ENCODE data around the gene KLK4. TPM values are rescaled to one million over a fixed set of nuclear protein-coding genes. Genes with fewer than 3 reads are reported as not detected.

KLK4 gene
- total RNA-seq, 1 donor = 0.21 TPM

GRCh38 chr19:50875795-50876422 lies 35.3 kb downstream of the KLK4 start:
- Histone ChIP-seq H3K4me1 (ENCODE audit: insufficient read depth, low read length) (no peaks in the 10 kb centered on the region), H3K9me3 (ENCODE audit: low read depth, low read length) (no peaks in the 10 kb centered on the region), H3K4me3 (ENCODE audit: low read length) (no peak overlapping the region), H3K27me3 (ENCODE audit: insufficient read depth, low read length) (peaks cover 4% of the 10 kb centered on the region)

- Histone ChIP-seq H3K4me1 (ENCODE audit: insufficient read depth, low read length) (no peaks in the 10 kb centered on the region), H3K4me3 (ENCODE audit: low read length) (no peak overlapping the region), H3K9me3 (ENCODE audit: low read depth, low read length) (no peaks in the 10 kb centered on the region), H3K27me3 (ENCODE audit: insufficient read depth, low read length) (no peaks in the 10 kb centered on the region)
Measured at GRCh38 chr19:50874211-50874610, 37.0 kb downstream of the KLK4 start.

- H3K9me3 ChIP-seq (ENCODE audit: low read depth, low read length) = no peaks in the 10 kb centered on the region
- H3K27me3 ChIP-seq (ENCODE audit: insufficient read depth, low read length) = no peaks in the 10 kb centered on the region
- no peak within 1 kb of the TSS for H3K4me3 ChIP-seq (ENCODE audit: low read length)
- H3K4me1 ChIP-seq (ENCODE audit: insufficient read depth, low read length) = no peaks in the 10 kb centered on the region
Measured at GRCh38 chr19:50873056-50873455, 38.1 kb downstream of the KLK4 start, which contains the start of gene KLK2. Gene KLK2 (plus strand): TSS chr19:50873439. CDS start chr19:50873474, 35 bp downstream.

- Histone ChIP-seq H3K9me3 (ENCODE audit: low read depth, low read length) (no peaks in the 10 kb centered on the region), H3K4me3 (ENCODE audit: low read length) (no peak overlapping the region), H3K27me3 (ENCODE audit: insufficient read depth, low read length) (no peaks in the 10 kb centered on the region), H3K4me1 (ENCODE audit: insufficient read depth, low read length) (no peaks in the 10 kb centered on the region)
Measured at GRCh38 chr19:50870417-50871089, 40.6 kb downstream of the KLK4 start.

GRCh38 chr19:50869479-50869878 lies 41.7 kb downstream of the KLK4 start:
- Histone ChIP-seq H3K4me1 (ENCODE audit: insufficient read depth, low read length) (no peaks in the 10 kb centered on the region), H3K27me3 (ENCODE audit: insufficient read depth, low read length) (no peaks in the 10 kb centered on the region), H3K4me3 (ENCODE audit: low read length) (no peak overlapping the region), H3K9me3 (ENCODE audit: low read depth, low read length) (no peaks in the 10 kb centered on the region)

GRCh38 chr19:50861496-50862286 lies 49.5 kb downstream of the KLK4 start:
- peaks cover 6% of the 10 kb centered on the region for H3K27me3 ChIP-seq (ENCODE audit: insufficient read depth, low read length)
- H3K9me3 ChIP-seq (ENCODE audit: low read depth, low read length) = no peaks in the 10 kb centered on the region
- H3K4me3 ChIP-seq (ENCODE audit: low read length) = no peak overlapping the region
- H3K4me1 ChIP-seq (ENCODE audit: insufficient read depth, low read length) = no peaks in the 10 kb centered on the region

- peaks cover 6% of the 10 kb centered on the region for H3K27me3 ChIP-seq (ENCODE audit: insufficient read depth, low read length)
- no peaks in the 10 kb centered on the region for H3K9me3 ChIP-seq (ENCODE audit: low read depth, low read length)
- no peaks in the 10 kb centered on the region for H3K4me1 ChIP-seq (ENCODE audit: insufficient read depth, low read length)
- no peak overlapping the region for H3K4me3 ChIP-seq (ENCODE audit: low read length)
Measured at GRCh38 chr19:50861010-50861409, 50.2 kb downstream of the KLK4 start.

GRCh38 chr19:50859849-50860248 lies 51.3 kb downstream of the KLK4 start:
- Histone ChIP-seq H3K4me3 (ENCODE audit: low read length) (no peak overlapping the region), H3K9me3 (ENCODE audit: low read depth, low read length) (no peaks in the 10 kb centered on the region), H3K4me1 (ENCODE audit: insufficient read depth, low read length) (no peaks in the 10 kb centered on the region), H3K27me3 (ENCODE audit: insufficient read depth, low read length) (peaks cover 6% of the 10 kb centered on the region)

- Histone ChIP-seq H3K27me3 (ENCODE audit: insufficient read depth, low read length) (peaks cover 6% of the 10 kb centered on the region), H3K9me3 (ENCODE audit: low read depth, low read length) (no peaks in the 10 kb centered on the region)
Measured at GRCh38 chr19:50858886-50859285, 52.3 kb downstream of the KLK4 start.

GRCh38 chr19:50857366-50857765 lies 53.8 kb downstream of the KLK4 start:
- no peak overlapping the region for H3K4me3 ChIP-seq (ENCODE audit: low read length)
- H3K4me1 ChIP-seq (ENCODE audit: insufficient read depth, low read length) = no peaks in the 10 kb centered on the region
- no peaks in the 10 kb centered on the region for H3K9me3 ChIP-seq (ENCODE audit: low read depth, low read length)
- H3K27me3 ChIP-seq (ENCODE audit: insufficient read depth, low read length) = peaks cover 6% of the 10 kb centered on the region

More at GRCh38 chr19:50858886-50859285, 52.3 kb downstream of the KLK4 start:
- Histone ChIP-seq H3K4me1 (ENCODE audit: insufficient read depth, low read length) (no peaks in the 10 kb centered on the region), H3K4me3 (ENCODE audit: low read length) (no peak overlapping the region)

Other genes starting within 250 kb of the KLK4 start
- gene SHANK1, start 191.6 kb downstream of the KLK4 start, total RNA-seq = 0.21 TPM
- gene CLEC11A, start 188.0 kb downstream of the KLK4 start, total RNA-seq = 3.8 TPM
- not detected for gene GPR32, start 140.9 kb downstream of the KLK4 start, total RNA-seq
- not detected for gene ACP4, start 121.0 kb downstream of the KLK4 start, total RNA-seq
- not detected for gene KLK1, start 87.6 kb downstream of the KLK4 start, total RNA-seq
- gene KLK15, start 77.8 kb downstream of the KLK4 start, total RNA-seq = not detected
- 0.31 TPM for gene KLK3, start 56.5 kb downstream of the KLK4 start, total RNA-seq
- gene KLK2, start 38.0 kb downstream of the KLK4 start, total RNA-seq = 0.31 TPM
- gene KLK5, start 41.6 kb upstream of the KLK4 start, total RNA-seq = not detected
- not detected for gene KLK6, start 58.2 kb upstream of the KLK4 start, total RNA-seq
- gene KLK7, start 72.5 kb upstream of the KLK4 start, total RNA-seq = not detected
- not detected for gene KLK8, start 90.2 kb upstream of the KLK4 start, total RNA-seq
- not detected for gene KLK10, start 108.3 kb upstream of the KLK4 start, total RNA-seq
- not detected for gene KLK11, start 115.2 kb upstream of the KLK4 start, total RNA-seq
- not detected for gene KLK12, start 123.6 kb upstream of the KLK4 start, total RNA-seq
- gene KLK13, start 153.7 kb upstream of the KLK4 start, total RNA-seq = not detected
- 0.10 TPM for gene KLK14, start 171.5 kb upstream of the KLK4 start, total RNA-seq
- gene CTU1, start 197.0 kb upstream of the KLK4 start, total RNA-seq = 1.9 TPM
- gene SIGLEC9, start 213.5 kb upstream of the KLK4 start, total RNA-seq = 9.4 TPM
- 6.0 TPM for gene SIGLEC7, start 230.9 kb upstream of the KLK4 start, total RNA-seq